ENCODE data around the gene OSBP2. TPM values are rescaled to one million over a fixed set of nuclear protein-coding genes. Genes with fewer than 3 reads are reported as not detected.

OSBP2 gene, protein sequence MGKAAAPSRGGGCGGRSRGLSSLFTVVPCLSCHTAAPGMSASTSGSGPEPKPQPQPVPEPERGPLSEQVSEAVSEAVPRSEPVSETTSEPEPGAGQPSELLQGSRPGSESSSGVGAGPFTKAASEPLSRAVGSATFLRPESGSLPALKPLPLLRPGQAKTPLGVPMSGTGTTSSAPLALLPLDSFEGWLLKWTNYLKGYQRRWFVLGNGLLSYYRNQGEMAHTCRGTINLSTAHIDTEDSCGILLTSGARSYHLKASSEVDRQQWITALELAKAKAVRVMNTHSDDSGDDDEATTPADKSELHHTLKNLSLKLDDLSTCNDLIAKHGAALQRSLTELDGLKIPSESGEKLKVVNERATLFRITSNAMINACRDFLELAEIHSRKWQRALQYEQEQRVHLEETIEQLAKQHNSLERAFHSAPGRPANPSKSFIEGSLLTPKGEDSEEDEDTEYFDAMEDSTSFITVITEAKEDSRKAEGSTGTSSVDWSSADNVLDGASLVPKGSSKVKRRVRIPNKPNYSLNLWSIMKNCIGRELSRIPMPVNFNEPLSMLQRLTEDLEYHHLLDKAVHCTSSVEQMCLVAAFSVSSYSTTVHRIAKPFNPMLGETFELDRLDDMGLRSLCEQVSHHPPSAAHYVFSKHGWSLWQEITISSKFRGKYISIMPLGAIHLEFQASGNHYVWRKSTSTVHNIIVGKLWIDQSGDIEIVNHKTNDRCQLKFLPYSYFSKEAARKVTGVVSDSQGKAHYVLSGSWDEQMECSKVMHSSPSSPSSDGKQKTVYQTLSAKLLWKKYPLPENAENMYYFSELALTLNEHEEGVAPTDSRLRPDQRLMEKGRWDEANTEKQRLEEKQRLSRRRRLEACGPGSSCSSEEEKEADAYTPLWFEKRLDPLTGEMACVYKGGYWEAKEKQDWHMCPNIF
- 0.21 TPM for polyA plus RNA-seq (2013, experiment 1 of 2)
- 0.21 TPM for polyA plus RNA-seq (2013, experiment 2 of 2)

DNA sequence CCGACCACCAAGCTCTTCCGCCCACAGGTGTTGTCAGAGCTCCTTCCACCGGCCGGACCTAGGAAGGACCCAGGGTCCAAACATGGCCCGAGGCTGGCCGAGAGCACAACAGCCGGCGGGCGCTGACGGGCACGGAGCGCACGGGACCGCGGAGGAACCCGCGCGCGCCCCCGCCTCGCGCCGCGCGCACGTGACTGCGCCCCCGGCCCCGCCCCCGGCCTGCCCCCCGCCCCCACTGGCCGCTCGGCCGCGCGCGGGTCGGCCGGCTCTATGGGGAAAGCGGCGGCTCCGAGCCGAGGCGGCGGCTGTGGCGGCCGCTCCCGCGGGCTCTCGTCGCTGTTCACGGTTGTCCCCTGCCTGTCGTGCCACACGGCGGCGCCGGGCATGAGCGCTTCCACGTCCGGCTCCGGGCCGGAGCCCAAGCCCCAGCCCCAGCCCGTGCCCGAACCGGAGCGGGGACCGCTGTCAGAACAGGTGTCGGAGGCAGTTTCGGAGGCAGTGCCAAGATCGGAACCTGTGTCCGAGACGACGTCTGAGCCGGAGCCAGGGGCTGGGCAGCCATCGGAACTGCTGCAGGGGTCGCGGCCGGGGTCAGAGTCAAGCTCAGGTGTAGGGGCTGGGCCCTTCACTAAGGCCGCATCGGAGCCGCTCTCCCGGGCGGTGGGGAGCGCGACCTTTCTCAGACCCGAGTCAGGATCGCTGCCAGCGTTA lies at the start of gene OSBP2:
OSBP2 (plus strand) TSS at position 235 of the 711 bp plus-strand sequence; CDS start at position 271, 36 bp downstream.
- no peak for DNase-seq
- Histone ChIP-seq H3K4ac (ENCODE audit: low read depth in 1 of 2, low read length in 2 of 2) (no peak within 1 kb of the TSS), H3K27me3 (ENCODE audit: control insufficient read depth in 1 of 2, insufficient read depth in 1 of 2, low read length in 2 of 2) (peaks cover 0 to 15% of the 10 kb centered on the region in 2 experiments), H3K4me1 (ENCODE audit: control insufficient read depth, insufficient read depth, low read depth, low read length) (peaks cover 11% of the 10 kb centered on the region), H3K36me3 (ENCODE audit: control insufficient read depth in 1 of 2, insufficient read depth in 2 of 2, low read depth in 1 of 2, low read length in 2 of 2) (no peaks in the 10 kb centered on the region), H3K4me3 (ENCODE audit: insufficient read depth in 1 of 2, low read depth in 1 of 2, low read length in 2 of 2) (peak within 1 kb of the TSS; percentile 69 to 82), H3K9ac (ENCODE audit: low read length) (peak within 1 kb of the TSS; percentile 81), H2AK5ac (ENCODE audit: low read length, severe bottlenecking) (no peak within 1 kb of the TSS), H2AFZ (ENCODE audit: low read depth, low read length) (peak within 1 kb of the TSS; percentile 67), H4K91ac (ENCODE audit: low read length) (no peak within 1 kb of the TSS), H4K8ac (ENCODE audit: low read length) (peak within 1 kb of the TSS; percentile 73), H3K18ac (ENCODE audit: low read depth in 1 of 2, low read length in 2 of 2) (peak within 1 kb of the TSS in 1 of 2 experiments; percentile 46), H2BK12ac (ENCODE audit: low read length in 2 of 2) (peak within 1 kb of the TSS in 1 of 2 experiments; percentile 59), H3K9me3 (ENCODE audit: control insufficient read depth, low read length) (no peaks in the 10 kb centered on the region), H2BK15ac (ENCODE audit: low read depth, poor library complexity, severe bottlenecking) (no peak within 1 kb of the TSS), H3K4me2 (ENCODE audit: low read length, poor library complexity, severe bottlenecking) (peak within 1 kb of the TSS; percentile 99), H3K27ac (ENCODE audit: low read length, poor library complexity, severe bottlenecking) (no peak within 1 kb of the TSS), H3K79me1 (replicated peaks; ENCODE audit: low read length, poor library complexity, severe bottlenecking) (no peaks in the 10 kb centered on the region), H2BK120ac (ENCODE audit: low read depth, low read length) (peak within 1 kb of the TSS; percentile 38), H3K23ac (ENCODE audit: low read length in 2 of 2) (peak within 1 kb of the TSS in 1 of 2 experiments; percentile 91), H3K14ac (ENCODE audit: low read length in 2 of 2) (no peak within 1 kb of the TSS), H2BK5ac (ENCODE audit: low read depth, low read length, poor library complexity, severe bottlenecking) (no peak within 1 kb of the TSS)
- WGBS, result 2% methylated on average over 58 of the region's 88 CpGs

DNA sequence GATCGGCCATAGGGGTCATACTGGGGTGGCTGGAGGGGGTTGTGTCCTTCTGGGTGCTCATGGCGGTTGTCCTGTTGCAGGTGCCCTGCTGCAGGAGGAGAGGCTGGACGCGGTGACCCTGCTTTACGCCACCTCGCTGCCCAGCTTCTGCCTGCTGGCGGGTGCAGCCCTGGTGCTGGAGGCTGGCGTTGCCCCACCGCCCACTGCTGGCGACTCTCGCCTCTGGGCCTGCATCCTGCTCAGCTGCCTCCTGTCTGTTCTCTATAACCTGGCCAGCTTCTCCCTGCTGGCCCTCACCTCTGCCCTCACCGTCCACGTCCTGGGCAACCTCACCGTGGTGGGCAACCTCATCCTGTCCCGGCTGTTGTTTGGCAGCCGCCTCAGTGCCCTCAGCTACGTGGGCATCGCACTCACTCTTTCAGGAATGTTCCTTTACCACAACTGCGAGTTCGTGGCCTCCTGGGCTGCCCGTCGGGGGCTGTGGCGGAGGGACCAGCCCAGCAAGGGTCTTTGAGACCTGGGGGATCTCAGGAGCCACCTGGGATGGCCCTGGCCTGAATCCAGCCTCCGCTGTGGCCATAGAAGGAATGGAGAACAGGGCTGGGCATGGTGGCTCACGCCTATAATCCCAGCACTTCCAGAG lies 48.0 kb upstream of the OSBP2 start:
- H3K4me1 ChIP-seq (ENCODE audit: control insufficient read depth, insufficient read depth, low read depth, low read length), result peaks cover 13% of the 10 kb centered on the region
- H3K14ac ChIP-seq (ENCODE audit: low read length in 2 of 2), result no peak overlapping the region
- H2BK120ac ChIP-seq (ENCODE audit: low read depth, low read length), result no peak overlapping the region
- 94% methylated on average over 24 of the region's 25 CpGs for WGBS
- no peak overlapping the region for H2BK15ac ChIP-seq (ENCODE audit: low read depth, poor library complexity, severe bottlenecking)
- no peaks in the 10 kb centered on the region for H3K9me3 ChIP-seq (ENCODE audit: control insufficient read depth, low read length)
- no peak overlapping the region for H2AFZ ChIP-seq (ENCODE audit: low read depth, low read length)
- no peak overlapping the region for H3K23ac ChIP-seq (ENCODE audit: low read length in 2 of 2)
- H3K36me3 ChIP-seq (ENCODE audit: control insufficient read depth in 1 of 2, insufficient read depth in 2 of 2, low read depth in 1 of 2, low read length in 2 of 2), result peaks cover 8 to 25% of the 10 kb centered on the region in 2 experiments
- H2BK12ac ChIP-seq (ENCODE audit: low read length in 2 of 2), result no peak overlapping the region
- no peak overlapping the region for H3K18ac ChIP-seq (ENCODE audit: low read depth in 1 of 2, low read length in 2 of 2)
- no peak for DNase-seq
- H3K27ac ChIP-seq (ENCODE audit: low read length, poor library complexity, severe bottlenecking), result no peak overlapping the region
- peaks cover 18% of the 10 kb centered on the region for H3K79me1 ChIP-seq (replicated peaks; ENCODE audit: low read length, poor library complexity, severe bottlenecking)
- H2BK5ac ChIP-seq (ENCODE audit: low read depth, low read length, poor library complexity, severe bottlenecking), result no peak overlapping the region
- no peak overlapping the region for H2AK5ac ChIP-seq (ENCODE audit: low read length, severe bottlenecking)
- no peak overlapping the region for H3K4me2 ChIP-seq (ENCODE audit: low read length, poor library complexity, severe bottlenecking)
- H4K91ac ChIP-seq (ENCODE audit: low read length), result no peak overlapping the region
- no peak overlapping the region for H3K4me3 ChIP-seq (ENCODE audit: insufficient read depth in 1 of 2, low read depth in 1 of 2, low read length in 2 of 2)
- no peak overlapping the region for H3K4ac ChIP-seq (ENCODE audit: low read depth in 1 of 2, low read length in 2 of 2)
- H3K9ac ChIP-seq (ENCODE audit: low read length), result no peak overlapping the region
- no peaks in the 10 kb centered on the region for H3K27me3 ChIP-seq (ENCODE audit: control insufficient read depth in 1 of 2, insufficient read depth in 1 of 2, low read length in 2 of 2)
- H4K8ac ChIP-seq (ENCODE audit: low read length), result peak overlapping the region; percentile 19

DNA sequence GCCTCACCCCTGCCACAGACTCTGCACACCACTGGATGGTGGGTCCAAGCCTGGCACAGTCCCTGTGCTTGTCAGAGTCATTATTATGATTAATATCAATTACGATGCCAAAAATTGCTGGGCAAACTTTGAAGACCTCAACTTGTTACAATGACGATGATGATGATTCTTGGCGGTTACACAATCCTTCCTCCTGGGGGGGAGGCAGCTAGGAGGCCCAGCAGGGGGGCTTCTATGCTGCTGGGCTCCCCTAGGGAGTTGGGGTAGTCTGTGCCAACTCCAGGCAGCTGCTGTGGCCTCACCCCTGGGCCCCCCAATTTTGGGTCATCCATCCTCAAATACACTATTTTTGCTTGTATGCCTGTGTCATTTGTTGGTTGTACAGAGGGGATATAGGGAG lies 47.1 kb upstream of the OSBP2 start:
- no peak overlapping the region for H2BK12ac ChIP-seq (ENCODE audit: low read length in 2 of 2)
- H3K4me1 ChIP-seq (ENCODE audit: control insufficient read depth, insufficient read depth, low read depth, low read length), result peaks cover 13% of the 10 kb centered on the region
- H2BK120ac ChIP-seq (ENCODE audit: low read depth, low read length), result no peak overlapping the region
- H4K91ac ChIP-seq (ENCODE audit: low read length), result no peak overlapping the region
- H3K4ac ChIP-seq (ENCODE audit: low read depth in 1 of 2, low read length in 2 of 2), result no peak overlapping the region
- H3K18ac ChIP-seq (ENCODE audit: low read depth in 1 of 2, low read length in 2 of 2), result no peak overlapping the region
- no peak overlapping the region for H4K8ac ChIP-seq (ENCODE audit: low read length)
- H3K79me1 ChIP-seq (replicated peaks; ENCODE audit: low read length, poor library complexity, severe bottlenecking), result peaks cover 15% of the 10 kb centered on the region
- H2AK5ac ChIP-seq (ENCODE audit: low read length, severe bottlenecking), result no peak overlapping the region
- DNase-seq, result no peak
- peaks cover 8 to 25% of the 10 kb centered on the region in 2 experiments for H3K36me3 ChIP-seq (ENCODE audit: control insufficient read depth in 1 of 2, insufficient read depth in 2 of 2, low read depth in 1 of 2, low read length in 2 of 2)
- no peak overlapping the region for H2BK15ac ChIP-seq (ENCODE audit: low read depth, poor library complexity, severe bottlenecking)
- H3K23ac ChIP-seq (ENCODE audit: low read length in 2 of 2), result no peak overlapping the region
- no peaks in the 10 kb centered on the region for H3K9me3 ChIP-seq (ENCODE audit: control insufficient read depth, low read length)
- no peaks in the 10 kb centered on the region for H3K27me3 ChIP-seq (ENCODE audit: control insufficient read depth in 1 of 2, insufficient read depth in 1 of 2, low read length in 2 of 2)
- no peak overlapping the region for H3K9ac ChIP-seq (ENCODE audit: low read length)
- H2AFZ ChIP-seq (ENCODE audit: low read depth, low read length), result no peak overlapping the region
- H3K27ac ChIP-seq (ENCODE audit: low read length, poor library complexity, severe bottlenecking), result no peak overlapping the region
- no peak overlapping the region for H3K14ac ChIP-seq (ENCODE audit: low read length in 2 of 2)
- H3K4me3 ChIP-seq (ENCODE audit: insufficient read depth in 1 of 2, low read depth in 1 of 2, low read length in 2 of 2), result no peak overlapping the region
- no peak overlapping the region for H2BK5ac ChIP-seq (ENCODE audit: low read depth, low read length, poor library complexity, severe bottlenecking)
- 94% methylated on average over 3 of the region's 3 CpGs for WGBS
- H3K4me2 ChIP-seq (ENCODE audit: low read length, poor library complexity, severe bottlenecking), result no peak overlapping the region
